IMR-90 (cell line): Measurements from ENCODE around the gene PRLH. TPM values are rescaled to one million over a fixed set of nuclear protein-coding genes. Genes with fewer than 3 reads are reported as not detected.

ENCODE experiments used
- ATAC-seq: fragments of 200-7000 bp; cut with Tn5 transposase; 2 replicates; pipeline ENCODE4 v1.9.1; 2020; ENCODE audit warnings: low read depth, mild to moderate bottlenecking, moderate library complexity
- BruUV-seq: library from RNA; stranded (reverse); fragments of 400-500 nt; replicated peaks from 2 replicates; lab custom pipeline; 2021; lab: Mats Ljungman, UMichigan
- CTCF ChIA-PET: fragments of 300-600 bp; formaldehyde crosslinking; extraction: SDS; loops from one replicate; lab custom pipeline; 2021; ENCODE audit warnings: antibody characterized with exemption; lab: Yijun Ruan, JAX
- POLR2A ChIA-PET: fragments of 300-600 bp; sonication (Branson Sonifier 250); formaldehyde crosslinking; loops from one replicate; lab custom pipeline; 2022; ENCODE audit warnings: antibody characterized with exemption; ENCODE audit not compliant: unreplicated experiment; lab: Charles Lee
- DNase-seq: peaks from one replicate; pipeline ENCODE4 v3.0.0; 2013
- H2AFZ ChIP-seq: replicated peaks from 2 replicates; pipeline ENCODE3; 2013; ENCODE audit warnings: low read length, mild to moderate bottlenecking; ENCODE audit not compliant: poor library complexity
- H2AK5ac ChIP-seq: 2 replicates; pipeline ENCODE4 v1.6.1; 2013; ENCODE audit warnings: low read depth, low read length, inconsistent platforms
- H2AK9ac ChIP-seq: replicated peaks from 2 replicates; pipeline ENCODE3; 2013; ENCODE audit warnings: mild to moderate bottlenecking, low read depth, low read length, moderate library complexity; ENCODE audit not compliant: poor library complexity
- H2BK120ac ChIP-seq: 2 replicates; pipeline ENCODE4 v1.6.1; 2013; ENCODE audit warnings: low read depth, low read length, inconsistent platforms
- H2BK15ac ChIP-seq: 3 replicates; pipeline ENCODE4 v1.6.1; 2013; ENCODE audit warnings: low read depth, low read length, inconsistent platforms
- H2BK20ac ChIP-seq: 2 replicates; pipeline ENCODE4 v1.6.1; 2013; ENCODE audit warnings: low read depth, mild to moderate bottlenecking, inconsistent platforms, low read length, moderate library complexity
- H2BK5ac ChIP-seq: 2 replicates; pipeline ENCODE4 v1.6.1; 2013; ENCODE audit warnings: mild to moderate bottlenecking, low read depth, low read length, inconsistent platforms; ENCODE audit not compliant: poor library complexity, severe bottlenecking
- H3K14ac ChIP-seq: replicated peaks from 2 replicates; pipeline ENCODE4 v1.6.1; 2013; ENCODE audit warnings: low read depth, low read length, inconsistent platforms
- H3K18ac ChIP-seq: 2 replicates; pipeline ENCODE4 v1.6.1; 2013; ENCODE audit warnings: low read depth, low read length, control low read depth
- H3K23ac ChIP-seq: 2 replicates; pipeline ENCODE4 v1.6.1; 2013; ENCODE audit warnings: low read depth, low read length, inconsistent platforms
- H3K27ac ChIP-seq: 2 replicates; pipeline ENCODE4 v1.5.1; 2013; ENCODE audit warnings: mild to moderate bottlenecking, control low read depth, low read length; ENCODE audit not compliant: insufficient read depth
- H3K27me3 ChIP-seq: 2 replicates; pipeline ENCODE4 v1.6.1; 2013; ENCODE audit warnings: low read length; ENCODE audit not compliant: control insufficient read depth, insufficient read depth
- H3K36me3 ChIP-seq: 2 replicates; pipeline ENCODE4 v1.6.1; 2013; ENCODE audit warnings: low read length, mixed read lengths; ENCODE audit not compliant: control insufficient read depth, insufficient read depth
- H3K4ac ChIP-seq: 2 replicates; pipeline ENCODE4 v1.6.1; 2013; ENCODE audit warnings: low read depth, low read length, inconsistent platforms
- H3K4me1 ChIP-seq: 2 replicates; pipeline ENCODE4 v1.6.1; 2013; ENCODE audit warnings: low read length, mixed read lengths; ENCODE audit not compliant: control insufficient read depth, insufficient read depth
- H3K4me2 ChIP-seq: 2 replicates; pipeline ENCODE4 v1.6.1; 2013; ENCODE audit warnings: low read depth, mild to moderate bottlenecking, control low read depth, low read length, moderate library complexity
- H3K4me3 ChIP-seq: 2 replicates; pipeline ENCODE4 v1.5.1; 2013; ENCODE audit warnings: low read depth, mild to moderate bottlenecking, control low read depth, low read length, moderate library complexity; ENCODE audit not compliant: insufficient read depth
- H3K56ac ChIP-seq: 2 replicates; pipeline ENCODE4 v1.6.1; 2013; ENCODE audit warnings: low read length, inconsistent platforms; ENCODE audit not compliant: insufficient read depth; ENCODE audit errors: extremely low read depth
- H3K79me1 ChIP-seq, 2 experiments: 2 replicates each; pipeline ENCODE4 v1.6.1; 2013; ENCODE audit warnings: low read length in 2 of 2, inconsistent platforms in 1 of 2, low read depth in 1 of 2
- H3K9ac ChIP-seq: 2 replicates; pipeline ENCODE4 v1.6.1; 2013; ENCODE audit warnings: low read depth, low read length, control low read depth
- H3K9me1 ChIP-seq: 2 replicates; pipeline ENCODE4 v1.6.1; 2013; ENCODE audit warnings: low read length, inconsistent platforms; ENCODE audit not compliant: insufficient read depth
- H3K9me3 ChIP-seq: 2 replicates; pipeline ENCODE4 v1.6.1; 2013; ENCODE audit warnings: low read length; ENCODE audit not compliant: control insufficient read depth, insufficient read depth
- H4K20me1 ChIP-seq: 2 replicates; pipeline ENCODE4 v1.6.1; 2013; ENCODE audit warnings: low read length, inconsistent platforms; ENCODE audit not compliant: insufficient read depth
- H4K5ac ChIP-seq: 2 replicates; pipeline ENCODE4 v1.6.1; 2013; ENCODE audit warnings: mild to moderate bottlenecking, low read depth, low read length, control low read depth
- H4K8ac ChIP-seq, 2 experiments: 2 replicates each; pipeline ENCODE4 v1.6.1; 2013; ENCODE audit warnings: low read depth in 2 of 2, low read length in 2 of 2, control low read depth in 1 of 2, inconsistent platforms in 1 of 2
- H4K91ac ChIP-seq: 2 replicates; pipeline ENCODE4 v1.6.1; 2013; ENCODE audit warnings: low read depth, low read length, inconsistent platforms; ENCODE audit not compliant: insufficient read depth
- BHLHE40 ChIP-seq: fragments of 150-350 bp; IDR thresholded peaks from 2 replicates; pipeline ENCODE4 v1.6.1; 2016; ENCODE audit warnings: mild to moderate bottlenecking, low read depth, low read length
- CTCF ChIP-seq: conservative IDR thresholded peaks from 2 replicates; pipeline ENCODE4 v1.5.1; 2012; ENCODE audit warnings: mild to moderate bottlenecking, low read depth, low read length, improper control_type of control experiment
- ELK1 ChIP-seq: fragments of 150-350 bp; IDR thresholded peaks from 2 replicates; pipeline ENCODE4 v1.6.1; 2016; ENCODE audit warnings: low read depth, mild to moderate bottlenecking, low read length, moderate library complexity, borderline replicate concordance
- MAFK ChIP-seq: IDR thresholded peaks from 2 replicates; pipeline ENCODE4 v1.6.1; 2012; ENCODE audit warnings: low read depth, low read length, improper control_type of control experiment
- MAZ ChIP-seq: IDR thresholded peaks from 2 replicates; pipeline ENCODE4 v1.6.1; 2012; ENCODE audit warnings: low read depth, mild to moderate bottlenecking, low read length, improper control_type of control experiment, moderate library complexity, borderline replicate concordance
- MXI1 ChIP-seq: IDR thresholded peaks from 2 replicates; pipeline ENCODE4 v1.6.1; 2012; ENCODE audit warnings: low read depth, mild to moderate bottlenecking, low read length, moderate library complexity, borderline replicate concordance
- POLR2A ChIP-seq: IDR thresholded peaks from 2 replicates; pipeline ENCODE4 v1.6.1; 2012; ENCODE audit warnings: mild to moderate bottlenecking, low read depth, low read length
- RAD21 ChIP-seq: IDR thresholded peaks from 2 replicates; pipeline ENCODE4 v1.6.1; 2012; ENCODE audit warnings: low read length, improper control_type of control experiment
- RCOR1 ChIP-seq: IDR thresholded peaks from 2 replicates; pipeline ENCODE4 v1.6.1; 2012; ENCODE audit warnings: mild to moderate bottlenecking, low read length, improper control_type of control experiment; ENCODE audit not compliant: insufficient replicate concordance
- RFX5 ChIP-seq: IDR thresholded peaks from 2 replicates; pipeline ENCODE4 v1.8.0; 2012; ENCODE audit warnings: low read depth, mild to moderate bottlenecking, low read length, moderate library complexity
- SMC3 ChIP-seq: fragments of 150-350 bp; IDR thresholded peaks from 2 replicates; pipeline ENCODE4 v1.6.1; 2016; ENCODE audit warnings: low read depth, mild to moderate bottlenecking, antibody characterized with exemption, low read length, moderate library complexity
- USF2 ChIP-seq: fragments of 150-350 bp; IDR thresholded peaks from 2 replicates; pipeline ENCODE4 v1.6.1; 2017; ENCODE audit warnings: mild to moderate bottlenecking, antibody characterized with exemption, low read length, low read depth
- WGBS, 2 experiments: methylation state at CpG; one replicate each; pipeline versions ENCODE4 v1.1.5 to v1.1.7; 2013; ENCODE audit warnings: missing lambda C conversion rate in 2 of 2; ENCODE audit not compliant: insufficient read length in 1 of 2; ENCODE audit errors: extremely low coverage in 2 of 2; 5-methylcytosine and 5-hydroxymethylcytosine counted together
- dilution Hi-C: fragments of 300-500 bp; cut with HindIII; formaldehyde crosslinking; loops from one replicate; pipeline ENCODE4 v1.14.3; 2018; ENCODE audit warnings: low sequenced_read_pairs; ENCODE audit not compliant: unreplicated experiment
- in situ Hi-C: fragments of 300-500 bp; cut with MboI; formaldehyde crosslinking; loops from 3 replicates; pipeline ENCODE4 v1.14.3; 2019; ENCODE audit warnings: low sequenced_read_pairs, inconsistent platforms, mixed read lengths
- intact Hi-C: fragments of 100-400 bp; cut with micrococcal nuclease; formaldehyde crosslinking; loops from 2 replicates; pipeline ENCODE4 v1.10.0; 2022
- polyA plus RNA-seq, 3 experiments: library from polyadenylated mRNA; depleted of rRNA; stranded (reverse); fragments of >200 nt; gene quantifications; 2 replicates each; pipeline ENCODE4 v1.2.3, GENCODE V29; 2012; ENCODE audit warnings: low replicate concordance in 1 of 3
- total RNA-seq: library from RNA; depleted of rRNA; stranded (reverse); fragments of >200 nt; gene quantifications from 2 replicates; pipeline ENCODE4 v1.2.3, GENCODE V29; 2012

The PRLH gene
- total and polyA plus RNA-seq, 2 of the 4 experiments (the other 2 are of a cell fraction), result not detected

- TF ChIP-seq MAZ, result no peak
Measured at GRCh38 chr2:237546040-237546875, 20.1 kb upstream of the PRLH start (continued).

- Histone ChIP-seq H4K20me1 (no peaks in the 10 kb centered on the region), H4K5ac (no peak overlapping the region), H2BK15ac (no peak overlapping the region), H3K14ac (no peak overlapping the region), H2AK9ac (no peak overlapping the region), H3K4me1 (0 out of 2 replicates have a peak, but pooled peaks cover 2% of the 10 kb centered on the region), H3K4me3 (no peak overlapping the region), H3K56ac (no peak overlapping the region), H3K18ac (no peak overlapping the region), H3K4me2 (no peak overlapping the region), H2BK20ac (no peak overlapping the region), H2BK5ac (no peak overlapping the region), H2AK5ac (no peak overlapping the region), H3K9ac (no peak overlapping the region), H4K8ac (no peak overlapping the region), H3K9me3 (no peaks in the 10 kb centered on the region), H2AFZ (no peak overlapping the region), H3K27ac (no peak overlapping the region), H3K27me3 (no peaks in the 10 kb centered on the region), H3K79me1 (no peaks in the 10 kb centered on the region), H4K91ac (no peak overlapping the region), H3K23ac (no peak overlapping the region), H3K4ac (no peak overlapping the region), H3K36me3 (0 out of 2 replicates have a peak, but pooled peaks cover 3% of the 10 kb centered on the region), H2BK120ac (no peak overlapping the region), H3K9me1 (no peaks in the 10 kb centered on the region)
- DNase-seq (no peak), ATAC-seq (no peak)
- POLR2A ChIA-PET, result no interaction called here
- 67% methylated on average over 1 of the region's 13 CpGs; no CpG with 5 or more reads in 1 of the 2 experiments for WGBS, 2 experiments
- CTCF ChIA-PET, result no interaction called here
- dilution Hi-C loops (no loop called here), in situ Hi-C loops (no loop called here), intact Hi-C loops (no loop called here)
- no TSS peak for BruUV-seq
- TF ChIP-seq ELK1, result no peak
- TF ChIP-seq MAFK, result no peak
- TF ChIP-seq BHLHE40, result no peak
- TF ChIP-seq SMC3, result no peak
- TF ChIP-seq CTCF, result no peak
- no peak for TF ChIP-seq USF2
- no peak for TF ChIP-seq MXI1
- no peak for TF ChIP-seq RFX5
- no peak for TF ChIP-seq RCOR1
- TF ChIP-seq POLR2A, result no peak
- no peak for TF ChIP-seq RAD21
Measured at GRCh38 chr2:237546876-237547395, 19.4 kb upstream of the PRLH start.
